GM13977 (cell line): ENCODE data around the gene SFTA2.

Source experiments
- DNase-seq: peaks from one replicate; pipeline ENCODE4 v3.0.0; 2012; ENCODE audit warnings: low spot score
- in situ Hi-C: fragments of 300-500 bp; cut with MboI; formaldehyde crosslinking; loops from one replicate; pipeline ENCODE4 v1.12.0; 2022; ENCODE audit warnings: low sequenced_read_pairs, low pct_unique_long_range_greater_than_20kb, mixed read lengths, inconsistent platforms; ENCODE audit not compliant: unreplicated experiment
- TF ChIP-seq, protein P1 (sequence below): IDR thresholded peaks from 2 replicates; pipeline ENCODE4 v1.5.1; 2012; ENCODE audit warnings: mild to moderate bottlenecking, control low read depth; ENCODE audit not compliant: insufficient read depth; ENCODE audit errors: extremely low read depth, missing control alignments

The SFTA2 gene

DNA sequence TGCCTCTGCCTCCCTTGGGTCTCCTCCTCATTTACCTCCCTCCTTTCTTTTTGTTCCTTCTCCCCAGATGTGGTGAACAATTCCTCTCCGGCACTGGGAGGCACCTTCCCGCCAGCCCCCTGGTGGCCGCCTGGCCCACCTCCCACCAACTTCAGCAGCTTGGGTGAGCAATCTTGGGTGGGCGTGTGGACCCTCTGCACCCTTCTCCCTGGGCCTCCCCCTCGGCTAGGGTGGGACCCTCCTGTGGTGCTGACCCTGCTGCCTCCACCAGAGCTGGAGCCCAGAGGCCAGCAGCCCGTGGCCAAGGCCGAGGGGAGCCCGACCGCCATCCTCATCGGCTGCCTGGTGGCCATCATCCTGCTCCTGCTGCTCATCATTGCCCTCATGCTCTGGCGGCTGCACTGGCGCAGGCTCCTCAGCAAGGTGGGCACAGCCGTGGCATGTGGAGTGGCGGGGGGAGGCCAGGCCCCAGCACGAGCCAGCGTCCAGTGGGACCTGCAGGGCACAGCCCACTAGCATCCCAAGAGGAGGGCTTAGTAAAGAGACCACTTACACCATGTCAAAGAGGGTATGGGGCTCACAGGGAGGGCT, 38.9 kb downstream of the SFTA2 start:
- in situ Hi-C loops: no loop called here
- no peak for DNase-seq
- TF ChIP-seq, protein P1, sequence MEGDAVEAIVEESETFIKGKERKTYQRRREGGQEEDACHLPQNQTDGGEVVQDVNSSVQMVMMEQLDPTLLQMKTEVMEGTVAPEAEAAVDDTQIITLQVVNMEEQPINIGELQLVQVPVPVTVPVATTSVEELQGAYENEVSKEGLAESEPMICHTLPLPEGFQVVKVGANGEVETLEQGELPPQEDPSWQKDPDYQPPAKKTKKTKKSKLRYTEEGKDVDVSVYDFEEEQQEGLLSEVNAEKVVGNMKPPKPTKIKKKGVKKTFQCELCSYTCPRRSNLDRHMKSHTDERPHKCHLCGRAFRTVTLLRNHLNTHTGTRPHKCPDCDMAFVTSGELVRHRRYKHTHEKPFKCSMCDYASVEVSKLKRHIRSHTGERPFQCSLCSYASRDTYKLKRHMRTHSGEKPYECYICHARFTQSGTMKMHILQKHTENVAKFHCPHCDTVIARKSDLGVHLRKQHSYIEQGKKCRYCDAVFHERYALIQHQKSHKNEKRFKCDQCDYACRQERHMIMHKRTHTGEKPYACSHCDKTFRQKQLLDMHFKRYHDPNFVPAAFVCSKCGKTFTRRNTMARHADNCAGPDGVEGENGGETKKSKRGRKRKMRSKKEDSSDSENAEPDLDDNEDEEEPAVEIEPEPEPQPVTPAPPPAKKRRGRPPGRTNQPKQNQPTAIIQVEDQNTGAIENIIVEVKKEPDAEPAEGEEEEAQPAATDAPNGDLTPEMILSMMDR: no peak

DNA sequence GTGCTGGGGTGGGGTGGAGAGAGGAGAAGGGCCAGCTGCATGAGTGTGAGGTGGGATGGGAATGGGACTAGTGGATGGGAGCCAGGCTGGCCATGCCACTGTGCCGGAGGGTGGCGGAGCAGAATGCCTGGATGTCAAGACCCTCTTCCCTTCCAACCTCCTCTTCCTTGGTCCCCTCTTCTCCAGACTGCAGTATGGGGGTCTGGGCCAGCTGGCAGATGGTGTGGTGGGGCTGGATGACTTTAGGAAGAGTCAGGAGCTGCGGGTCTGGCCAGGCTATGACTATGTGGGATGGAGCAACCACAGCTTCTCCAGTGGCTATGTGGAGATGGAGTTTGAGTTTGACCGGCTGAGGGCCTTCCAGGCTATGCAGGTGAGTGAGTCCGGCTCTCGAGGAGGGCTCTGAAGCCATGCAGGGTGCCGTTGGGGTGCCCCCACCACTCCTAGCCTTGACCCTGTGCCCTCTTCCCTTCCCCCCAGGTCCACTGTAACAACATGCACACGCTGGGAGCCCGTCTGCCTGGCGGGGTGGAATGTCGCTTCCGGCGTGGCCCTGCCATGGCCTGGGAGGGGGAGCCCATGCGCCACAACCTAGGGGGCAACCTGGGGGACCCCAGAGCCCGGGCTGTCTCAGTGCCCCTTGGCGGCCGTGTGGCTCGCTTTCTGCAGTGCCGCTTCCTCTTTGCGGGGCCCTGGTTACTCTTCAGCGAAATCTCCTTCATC, 40.0 kb downstream of the SFTA2 start:
- in situ Hi-C loops: no loop called here

DNA sequence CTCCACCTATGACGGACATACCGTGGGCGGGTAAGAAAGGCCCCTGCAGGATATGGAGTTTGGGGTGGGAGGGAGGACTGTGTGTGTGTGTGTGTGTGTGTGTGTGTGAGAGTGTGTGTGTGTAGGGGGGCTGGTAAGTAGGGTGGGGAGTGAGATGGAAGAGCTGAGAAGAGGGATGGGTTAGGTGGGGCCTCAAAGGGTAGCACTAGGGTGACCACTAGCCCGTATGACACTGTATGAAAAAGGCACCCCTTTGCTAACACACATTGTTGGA, 40.6 kb downstream of the SFTA2 start:
- TF ChIP-seq, protein P1: no peak
- DNase-seq: no peak
- in situ Hi-C loops: no loop called here

More for the DNA sequence above, 40.0 kb downstream of the SFTA2 start:
- DNase-seq: no peak
- TF ChIP-seq, protein P1: no peak

DNA sequence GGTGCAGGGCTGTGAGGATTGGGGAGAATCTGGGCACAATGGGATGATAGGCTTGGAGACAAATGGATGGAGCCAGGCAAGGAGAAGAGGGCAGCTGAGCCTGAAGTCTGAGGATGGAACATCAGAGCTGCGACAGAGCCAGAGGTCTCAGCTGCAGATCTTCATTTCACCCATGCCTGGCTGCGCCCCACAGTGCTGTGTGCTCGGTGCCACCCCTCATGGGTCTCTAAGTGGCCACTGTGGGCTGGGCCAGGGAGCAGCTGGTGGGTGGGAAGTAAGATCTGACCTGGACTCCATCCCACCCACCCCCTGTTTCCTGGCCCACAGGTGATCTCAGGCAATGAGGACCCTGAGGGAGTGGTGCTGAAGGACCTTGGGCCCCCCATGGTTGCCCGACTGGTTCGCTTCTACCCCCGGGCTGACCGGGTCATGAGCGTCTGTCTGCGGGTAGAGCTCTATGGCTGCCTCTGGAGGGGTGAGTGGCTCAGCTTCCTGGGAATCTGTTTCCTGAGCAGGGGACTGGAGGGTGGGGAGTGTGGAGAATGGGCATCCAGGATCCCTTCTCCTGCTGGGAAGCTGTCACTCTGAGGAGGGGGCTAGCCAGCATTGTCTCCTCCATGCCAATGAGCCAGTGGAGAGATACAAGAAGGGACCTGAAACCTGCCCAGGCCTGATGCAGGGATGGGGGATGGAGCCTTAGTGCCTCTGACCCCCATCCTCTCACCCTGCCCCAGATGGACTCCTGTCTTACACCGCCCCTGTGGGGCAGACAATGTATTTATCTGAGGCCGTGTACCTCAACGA, 41.1 kb downstream of the SFTA2 start:
- in situ Hi-C loops: no loop called here
- TF ChIP-seq, protein P1: no peak
- no peak for DNase-seq

DNA sequence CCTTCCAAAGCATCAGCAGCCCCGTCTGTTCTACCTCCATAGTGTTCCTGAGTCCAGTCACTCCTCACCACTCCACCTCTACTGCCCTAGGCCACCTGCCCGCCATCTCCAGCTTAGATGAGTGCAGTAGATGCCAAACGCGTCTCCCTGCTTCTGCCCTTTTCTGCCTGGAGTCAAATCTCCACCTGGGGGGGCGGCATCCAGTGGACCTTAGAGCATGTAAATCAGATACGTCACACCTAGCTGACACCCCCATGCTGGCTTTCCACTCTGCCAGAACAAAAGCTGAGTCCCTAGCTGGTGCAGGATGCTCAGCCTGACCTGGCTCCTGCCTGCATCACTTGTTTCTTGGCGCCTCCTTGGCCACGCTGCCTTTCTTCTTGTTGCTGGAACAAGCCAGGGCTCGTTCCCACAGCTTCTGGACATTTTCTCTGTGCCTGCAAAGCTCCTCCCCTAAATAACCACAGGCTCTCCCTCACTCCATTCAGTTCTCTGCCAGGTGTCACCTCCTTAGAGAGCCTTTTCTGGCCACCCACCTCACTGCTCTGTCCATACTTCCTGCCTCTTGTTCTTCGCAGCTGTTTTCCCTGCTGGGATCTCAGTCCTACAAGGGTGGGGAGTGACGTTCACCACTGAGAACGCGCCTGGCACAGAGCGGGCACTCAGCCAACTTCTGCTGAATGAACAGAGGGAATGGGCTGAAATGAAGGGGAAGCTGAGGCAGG, 41.9 kb downstream of the SFTA2 start:
- TF ChIP-seq, protein P1: no peak
- in situ Hi-C loops: no loop called here
- DNase-seq: no peak

DNA sequence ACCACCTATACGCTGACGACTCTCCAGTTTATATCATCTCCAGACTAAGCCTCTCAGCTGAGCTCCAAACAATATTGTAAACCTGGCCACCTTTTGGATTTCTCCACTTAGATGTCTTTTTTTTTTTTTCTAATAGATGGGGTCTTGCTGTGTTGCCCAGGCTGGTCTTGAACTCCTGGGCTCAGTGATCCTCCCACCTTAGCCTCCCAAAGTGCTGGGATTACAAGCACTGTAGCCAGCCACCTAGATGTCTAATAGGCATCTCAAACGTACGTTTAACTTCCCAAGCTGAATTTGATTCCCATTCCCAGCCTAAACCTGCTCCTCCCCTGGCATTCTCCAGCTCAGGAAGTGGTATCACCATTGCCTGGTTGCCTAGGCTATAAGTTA, 42.5 kb downstream of the SFTA2 start:
- in situ Hi-C loops: no loop called here
- DNase-seq: no peak
- TF ChIP-seq, protein P1: no peak
